SK-N-SH (cell line): ENCODE measurements around the gene MLXIP. TPM values are rescaled to one million over a fixed set of nuclear protein-coding genes. Genes with fewer than 3 reads are reported as not detected.

Source experiments
- CTCF ChIA-PET: fragments of 300-600, 350-600 bp; formaldehyde crosslinking; extraction: SDS; loops from one replicate; lab custom pipeline; 2021; lab: Yijun Ruan, JAX
- POLR2A ChIA-PET: fragments of 350-600 bp; sonication (Branson Sonifier 250); formaldehyde crosslinking; extraction: SDS; loops from one replicate; lab custom pipeline; 2020; ENCODE audit warnings: antibody characterized with exemption, inconsistent platforms; lab: Yijun Ruan, JAX
- DNase-seq: peaks from one replicate; pipeline ENCODE4 v3.0.0; 2012
- H2AFZ ChIP-seq: fragments of 200-600 bp; sonication (generic); 2 replicates; pipeline ENCODE4 v1.8.1; 2016; ENCODE audit warnings: antibody characterized with exemption, mild to moderate bottlenecking, low read depth
- H3F3A ChIP-seq: fragments of 200-600 bp; sonication (generic); replicated peaks from 2 replicates; pipeline ENCODE3; 2016; ENCODE audit warnings: antibody characterized with exemption, mild to moderate bottlenecking; ENCODE audit not compliant: insufficient read depth
- H3K27ac ChIP-seq, 2 experiments: fragments of 200-500 bp in 1 of 2; fragments of 200-600 bp in 1 of 2; sonication (Bioruptor generic) in 1 of 2; sonication (generic), shearing (Covaris generic) in 1 of 2; 2 replicates each; pipeline versions ENCODE4 v1.5.1 to v1.6.1; 2014 to 2016; ENCODE audit warnings: low read depth in 2 of 2, inconsistent platforms in 1 of 2, low read length in 1 of 2, mild to moderate bottlenecking in 1 of 2, mixed read lengths in 1 of 2
- H3K27me3 ChIP-seq: fragments of 200-600 bp; sonication (generic), shearing (Covaris generic); 2 replicates; pipeline ENCODE4 v1.6.1; 2016; ENCODE audit warnings: mixed run types; ENCODE audit not compliant: insufficient read depth
- H3K36me3 ChIP-seq, 2 experiments: fragments of 200-500 bp in 1 of 2; fragments of 200-600 bp in 1 of 2; sonication (Bioruptor generic) in 1 of 2; sonication (generic) in 1 of 2; replicated peaks in 1 of 2; 2 replicates each; pipeline versions ENCODE3 to v1.5.1; 2014 to 2016; ENCODE audit warnings: low read length in 1 of 2, mild to moderate bottlenecking in 1 of 2; ENCODE audit not compliant: insufficient read depth in 2 of 2, control insufficient read depth in 1 of 2
- H3K4me1 ChIP-seq, 2 experiments: fragments of 200-500 bp in 1 of 2; fragments of 200-600 bp in 1 of 2; sonication (Bioruptor generic) in 1 of 2; sonication (generic), shearing (Covaris generic) in 1 of 2; 2 replicates each; pipeline versions ENCODE4 v1.5.1 to v1.6.1; 2014 to 2016; ENCODE audit warnings: low read depth in 1 of 2, low read length in 1 of 2, mixed run types in 1 of 2; ENCODE audit not compliant: insufficient read depth in 2 of 2, control insufficient read depth in 1 of 2
- H3K4me2 ChIP-seq: fragments of 200-600 bp; sonication (generic), shearing (Covaris generic); 2 replicates; pipeline ENCODE4 v1.6.1; 2017; ENCODE audit warnings: mixed run types
- H3K4me3 ChIP-seq, 2 experiments: fragments of 200-500 bp in 1 of 2; fragments of 200-600 bp in 1 of 2; sonication (Bioruptor generic) in 1 of 2; sonication (generic), shearing (Covaris generic) in 1 of 2; 2 replicates each; pipeline versions ENCODE4 v1.5.1 to v1.8.1; 2014 to 2016; ENCODE audit warnings: low read depth in 2 of 2, inconsistent platforms in 1 of 2, low read length in 1 of 2, mild to moderate bottlenecking in 1 of 2, mixed read lengths in 1 of 2, moderate library complexity in 1 of 2
- H3K79me2 ChIP-seq: fragments of 200-600 bp; sonication (generic); 2 replicates; pipeline ENCODE4 v1.8.1; 2017; ENCODE audit warnings: mild to moderate bottlenecking; ENCODE audit not compliant: insufficient read depth
- H3K9ac ChIP-seq: fragments of 200-600 bp; sonication (generic); 2 replicates; pipeline ENCODE4 v1.6.1; 2017; ENCODE audit warnings: mixed run types
- H3K9me2 ChIP-seq: fragments of 200-600 bp; sonication (generic); 2 replicates; pipeline ENCODE4 v1.6.1; 2017; ENCODE audit warnings: mixed run types
- H3K9me3 ChIP-seq: fragments of 200-600 bp; sonication (generic); 2 replicates; pipeline ENCODE4 v1.6.1; 2017; ENCODE audit warnings: mixed run types, mild to moderate bottlenecking, moderate library complexity
- H4K20me1 ChIP-seq: fragments of 200-600 bp; sonication (generic); 2 replicates; pipeline ENCODE4 v1.6.1; 2017; ENCODE audit warnings: mild to moderate bottlenecking, mixed run types; ENCODE audit not compliant: insufficient read depth
- CHD2 ChIP-seq: fragments of 150-350 bp; IDR thresholded peaks from 2 replicates; pipeline ENCODE4 v1.6.1; 2018; ENCODE audit warnings: low read length; ENCODE audit not compliant: partially characterized antibody
- ELF1 ChIP-seq: IDR thresholded peaks from 2 replicates; pipeline ENCODE4 v1.4.0; 2012
- EP300 ChIP-seq, 2 experiments: IDR thresholded peaks; 2 replicates each; pipeline versions ENCODE4 v1.4.0 to v1.6.1; 2012; ENCODE audit warnings: borderline replicate concordance in 1 of 2, low read depth in 1 of 2, low read length in 1 of 2
- FOSL2 ChIP-seq: IDR thresholded peaks from 2 replicates; pipeline ENCODE4 v1.4.0; 2012; ENCODE audit warnings: low read depth, mild to moderate bottlenecking, moderate library complexity, borderline replicate concordance
- JUND ChIP-seq: IDR thresholded peaks from 2 replicates; pipeline ENCODE4 v1.4.0; 2012
- MAX ChIP-seq: IDR thresholded peaks from 2 replicates; pipeline ENCODE4 v1.4.0; 2012; ENCODE audit warnings: low read depth
- MEF2A ChIP-seq: IDR thresholded peaks from 2 replicates; pipeline ENCODE4 v1.4.0; 2012; ENCODE audit warnings: low read depth, borderline replicate concordance
- MXI1 ChIP-seq: IDR thresholded peaks from 2 replicates; pipeline ENCODE4 v1.6.1; 2012; ENCODE audit warnings: mild to moderate bottlenecking, low read depth, low read length, improper control_type of control experiment
- NFIC ChIP-seq: IDR thresholded peaks from 2 replicates; pipeline ENCODE4 v1.4.0; 2012; ENCODE audit warnings: borderline replicate concordance
- PBX3 ChIP-seq: IDR thresholded peaks from 2 replicates; pipeline ENCODE4; 2012
- RAD21 ChIP-seq: IDR thresholded peaks from 2 replicates; pipeline ENCODE4 v1.6.1; 2012; ENCODE audit warnings: mild to moderate bottlenecking, low read length
- RCOR1 ChIP-seq: fragments of 150-350 bp; IDR thresholded peaks from 2 replicates; pipeline ENCODE4 v1.6.1; 2017; ENCODE audit warnings: antibody characterized with exemption, low read length
- RFX5 ChIP-seq: IDR thresholded peaks from 2 replicates; pipeline ENCODE4 v1.6.1; 2012; ENCODE audit warnings: mild to moderate bottlenecking, improper control_type of control experiment, low read length
- RXRA ChIP-seq: IDR thresholded peaks from 2 replicates; pipeline ENCODE4 v1.4.0; 2012; ENCODE audit warnings: low read depth, mild to moderate bottlenecking, borderline replicate concordance
- SMC3 ChIP-seq: IDR thresholded peaks from 2 replicates; pipeline ENCODE4 v1.6.1; 2012; ENCODE audit warnings: low read depth, low read length, improper control_type of control experiment
- TAF1 ChIP-seq: IDR thresholded peaks from 2 replicates; pipeline ENCODE4 v1.6.1; 2012; ENCODE audit warnings: low read depth, mild to moderate bottlenecking, low read length, moderate library complexity, borderline replicate concordance
- TCF12 ChIP-seq: IDR thresholded peaks from 2 replicates; pipeline ENCODE4 v1.4.0; 2012
- TEAD4 ChIP-seq: IDR thresholded peaks from 2 replicates; pipeline ENCODE4 v1.4.0; 2012; ENCODE audit warnings: mild to moderate bottlenecking, borderline replicate concordance; ENCODE audit not compliant: insufficient read depth
- USF1 ChIP-seq: IDR thresholded peaks from 2 replicates; pipeline ENCODE4 v1.4.0; 2012; ENCODE audit warnings: low read depth, borderline replicate concordance
- WGBS: methylation state at CpG from one replicate; pipeline ENCODE4 v1.1.6; 2017; ENCODE audit warnings: low lambda C conversion rate; 5-methylcytosine and 5-hydroxymethylcytosine counted together
- polyA plus RNA-seq, 3 experiments: library from polyadenylated mRNA; depleted of rRNA; stranded (reverse); fragments of >200 nt; gene quantifications; 2 replicates each; pipeline ENCODE4 v1.2.3, GENCODE V29; 2012
- TF ChIP-seq, protein P1 (sequence below): IDR thresholded peaks from 2 replicates; pipeline ENCODE4 v1.4.0; 2012; ENCODE audit warnings: low read depth, borderline replicate concordance

Gene MLXIP
- polyA plus RNA-seq, 1 of the 3 experiments (the other 2 are of a cell fraction): 11.0 TPM

- TF ChIP-seq, protein P1, sequence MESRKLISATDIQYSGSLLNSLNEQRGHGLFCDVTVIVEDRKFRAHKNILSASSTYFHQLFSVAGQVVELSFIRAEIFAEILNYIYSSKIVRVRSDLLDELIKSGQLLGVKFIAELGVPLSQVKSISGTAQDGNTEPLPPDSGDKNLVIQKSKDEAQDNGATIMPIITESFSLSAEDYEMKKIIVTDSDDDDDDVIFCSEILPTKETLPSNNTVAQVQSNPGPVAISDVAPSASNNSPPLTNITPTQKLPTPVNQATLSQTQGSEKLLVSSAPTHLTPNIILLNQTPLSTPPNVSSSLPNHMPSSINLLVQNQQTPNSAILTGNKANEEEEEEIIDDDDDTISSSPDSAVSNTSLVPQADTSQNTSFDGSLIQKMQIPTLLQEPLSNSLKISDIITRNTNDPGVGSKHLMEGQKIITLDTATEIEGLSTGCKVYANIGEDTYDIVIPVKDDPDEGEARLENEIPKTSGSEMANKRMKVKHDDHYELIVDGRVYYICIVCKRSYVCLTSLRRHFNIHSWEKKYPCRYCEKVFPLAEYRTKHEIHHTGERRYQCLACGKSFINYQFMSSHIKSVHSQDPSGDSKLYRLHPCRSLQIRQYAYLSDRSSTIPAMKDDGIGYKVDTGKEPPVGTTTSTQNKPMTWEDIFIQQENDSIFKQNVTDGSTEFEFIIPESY: no peak
- TF ChIP-seq TAF1 (no peak), CHD2 (no peak), RFX5 (no peak), MAX (no peak), MEF2A (no peak)
Measured at GRCh38 chr12:122079532-122080081, 1.1 kb downstream of the MLXIP start (continued).

DNA sequence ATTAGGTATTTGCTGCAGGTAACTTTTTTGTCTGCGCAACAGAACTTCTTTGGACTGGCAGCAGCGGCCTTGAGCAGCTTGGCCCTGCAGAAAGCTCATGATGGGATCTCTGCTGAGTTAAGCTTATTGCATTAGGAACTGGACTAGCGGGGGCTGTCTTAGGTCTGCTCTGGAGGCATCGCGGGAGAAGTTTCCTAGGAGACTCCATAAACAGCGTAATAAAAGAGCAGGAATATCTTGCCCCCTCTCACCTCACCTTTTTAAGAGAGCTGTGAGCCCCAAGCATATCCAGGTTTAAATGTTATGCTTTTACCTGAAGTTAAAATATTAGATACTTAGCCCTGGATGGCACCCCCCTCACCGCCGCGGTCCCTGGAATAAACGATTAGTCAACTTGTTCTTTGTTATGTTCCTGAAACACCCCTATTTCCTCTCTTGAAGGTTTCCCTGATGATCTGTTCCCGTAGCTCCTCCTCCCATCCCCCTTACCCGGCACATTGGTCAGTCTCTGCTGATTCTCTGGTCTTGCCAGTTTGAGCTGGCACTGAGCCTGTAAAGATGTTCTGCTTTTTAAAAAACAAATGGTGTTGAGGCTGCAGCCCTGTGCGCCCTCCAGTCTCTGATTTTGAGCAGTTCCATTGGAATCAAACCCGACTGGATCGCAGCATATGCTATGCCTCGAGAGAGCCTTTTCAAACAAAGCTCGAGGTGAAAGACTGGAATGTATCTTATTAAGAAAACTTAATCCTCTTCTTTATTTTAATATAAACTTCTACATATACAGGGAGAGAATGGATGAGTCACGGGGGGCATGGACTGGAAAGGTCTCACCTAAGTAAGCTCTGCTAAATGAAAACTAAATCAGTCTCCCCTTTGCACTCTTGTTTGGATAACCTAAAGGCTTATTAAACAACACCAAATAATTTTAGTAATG is 1.9 kb downstream of the MLXIP start:
- Histone ChIP-seq H3K9me3 (no peaks in the 10 kb centered on the region), H3K79me2 (peaks cover 66% of the 10 kb centered on the region), H3K36me3 (peaks cover 7 to 11% of the 10 kb centered on the region in 2 experiments), H2AFZ (no peak overlapping the region; the same call in 1 of the 2 replicates), H3K9me2 (no peaks in the 10 kb centered on the region), H3K4me2 (peak overlapping the region; percentile 92), H3K9ac (peak overlapping the region; percentile 73), H3K27me3 (no peaks in the 10 kb centered on the region), H4K20me1 (peaks cover 29% of the 10 kb centered on the region), H3F3A (peaks cover 36% of the 10 kb centered on the region), H3K4me1 (peaks cover 15 to 32% of the 10 kb centered on the region in 2 experiments), H3K4me3 (peak overlapping the region; percentile 73 to 74), H3K27ac (peak overlapping the region; percentile 64 to 84)
- CTCF ChIA-PET: interaction anchor here (0.6 to 2.2 kb wide), 11 partner anchors 8 to 76 kb away, joined by 3 to 22 read pairs (median 4); no protein-coding TSS in a partner anchor
- TF ChIP-seq EP300 (IDR thresholded peaks at IDR 0.05; ENCODE audit: borderline replicate concordance in 1 of 2, low read depth in 1 of 2, low read length in 1 of 2): peak in 1 of 2 experiments; percentile 24; a peak in 3 of 4 replicates
- peak; percentile 17; the same call in 1 of the 2 replicates for TF ChIP-seq SMC3
- 0 out of 2 replicates have a peak, but pooled peaks have one; percentile 3 for TF ChIP-seq FOSL2
- TF ChIP-seq CHD2: peak; percentile 57
- peak; percentile 72 for TF ChIP-seq MAX
- TF ChIP-seq TEAD4: no peak
- peak; percentile 55; the same call in 1 of the 2 replicates for TF ChIP-seq TAF1
- peak; percentile 20; the same call in 1 of the 2 replicates for TF ChIP-seq RCOR1
- peak; percentile 17; the same call in 1 of the 2 replicates for TF ChIP-seq RAD21
- peak; percentile 75 for TF ChIP-seq NFIC
- TF ChIP-seq TCF12: peak; percentile 72
- TF ChIP-seq RXRA: no peak
- no peak; the same call in 1 of the 2 replicates for TF ChIP-seq ELF1
- no peak for TF ChIP-seq USF1
- TF ChIP-seq MXI1: 0 out of 2 replicates have a peak, but pooled peaks have one; percentile 45
- peak; percentile 43 for TF ChIP-seq PBX3
- peak; percentile 22; the same call in 1 of the 2 replicates for TF ChIP-seq JUND
- 16% methylated on average over 18 of the region's 18 CpGs for WGBS
- POLR2A ChIA-PET: interaction anchor here (1.0 to 1.4 kb wide), 2 partner anchors 11 to 17 kb away, joined by 3 to 4 read pairs; no protein-coding TSS in a partner anchor
- peak; percentile 76 for DNase-seq
